Right ventricle myocardium superior (tissue), 1 donor: ENCODE data around the gene LAPTM4A. TPM values are rescaled to one million over a fixed set of nuclear protein-coding genes. Genes with fewer than 3 reads are reported as not detected.
"Not testable (repeated sequence)": the region's sequence is repeated elsewhere in the genome, so short reads cannot be mapped to it uniquely, and the experiment has no call there.

Source experiments
- ATAC-seq: fragments of 200-7000 bp; cut with Tn5 transposase; one replicate; pipeline ENCODE4 v1.9.1; 2020; ENCODE audit warnings: mild to moderate bottlenecking; ENCODE audit not compliant: poor library complexity
- DNase-seq: peaks from one replicate; pipeline ENCODE4 v3.0.0-alpha.2; 2020
- intact Hi-C: fragments of 100-400 bp; cut with DNase I; formaldehyde crosslinking; loops from one replicate; pipeline ENCODE4 v1.11.2; 2022
- total RNA-seq: library from RNA; stranded (reverse); fragmentation: NEBNext Ultra II Directional; extraction: Animal tissue kit (Norgen Biotek cat#: 25700); gene quantifications from one replicate; pipeline ENCODE4 v1.2.1, GENCODE V29; 2021
- donor health status: DM: no; HTN: yes; CAD: no; lungs with severe emphysema.

The LAPTM4A gene
- total RNA-seq, 1 donor from 2014 or later, result 217 TPM

DNA sequence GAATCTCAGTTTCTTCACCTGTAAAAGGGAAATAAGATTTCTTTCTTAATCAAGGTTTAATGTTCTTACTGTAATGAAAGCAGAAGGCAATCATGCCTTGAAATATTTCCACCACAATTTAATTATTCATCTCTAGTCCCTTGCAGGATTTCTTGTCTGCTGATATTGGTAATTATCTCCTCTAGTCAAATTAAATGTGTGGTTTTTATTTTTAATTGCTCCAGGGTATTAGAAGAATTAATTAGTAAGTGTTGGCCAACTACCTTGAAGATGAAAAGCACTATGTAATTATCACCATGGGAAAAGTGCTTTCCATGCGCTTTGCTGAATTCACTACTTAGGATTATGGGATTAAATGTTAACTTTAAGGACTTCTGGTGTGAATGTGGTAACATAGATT lies 8.7 kb upstream of the LAPTM4A start:
- DNase-seq (no peak), ATAC-seq (no peak)

DNA sequence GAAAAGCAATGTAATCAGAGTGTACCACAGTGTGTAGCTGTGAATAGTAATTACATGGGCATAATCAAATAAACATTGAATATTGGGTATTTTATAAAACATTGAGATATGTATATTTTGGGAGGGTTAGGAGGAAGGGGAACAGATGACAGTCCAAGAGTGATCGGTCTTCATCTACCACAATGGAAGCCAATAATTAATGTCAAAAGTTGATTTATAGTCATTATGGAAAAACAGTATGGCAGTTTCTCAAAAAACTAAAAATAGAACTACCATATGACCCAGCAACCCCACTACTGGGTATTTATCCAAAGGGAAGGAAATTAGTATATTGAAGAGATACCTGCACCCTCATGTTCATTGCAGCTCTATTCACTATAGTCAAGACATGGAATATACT lies 5.8 kb upstream of the LAPTM4A start:
- ATAC-seq (no peak), DNase-seq (no peak)
- intact Hi-C loops, result no loop called here

More for the DNA sequence above, 8.7 kb upstream of the LAPTM4A start:
- intact Hi-C loops, result no loop called here

GRCh38 chr2:20054931-20055330 lies 3.5 kb upstream of the LAPTM4A start:
- DNase-seq, result no peak
- intact Hi-C loops, result no loop called here
- no peak for ATAC-seq

GRCh38 chr2:20054119-20054518 lies 2.7 kb upstream of the LAPTM4A start:
- ATAC-seq (no peak), DNase-seq (no peak)
- intact Hi-C loops, result no loop called here

GRCh38 chr2:20052861-20053281 lies 1.4 kb upstream of the LAPTM4A start:
- intact Hi-C loops, result no loop called here
- ATAC-seq, result peak; percentile 30
- DNase-seq, result peak; percentile 76

DNA sequence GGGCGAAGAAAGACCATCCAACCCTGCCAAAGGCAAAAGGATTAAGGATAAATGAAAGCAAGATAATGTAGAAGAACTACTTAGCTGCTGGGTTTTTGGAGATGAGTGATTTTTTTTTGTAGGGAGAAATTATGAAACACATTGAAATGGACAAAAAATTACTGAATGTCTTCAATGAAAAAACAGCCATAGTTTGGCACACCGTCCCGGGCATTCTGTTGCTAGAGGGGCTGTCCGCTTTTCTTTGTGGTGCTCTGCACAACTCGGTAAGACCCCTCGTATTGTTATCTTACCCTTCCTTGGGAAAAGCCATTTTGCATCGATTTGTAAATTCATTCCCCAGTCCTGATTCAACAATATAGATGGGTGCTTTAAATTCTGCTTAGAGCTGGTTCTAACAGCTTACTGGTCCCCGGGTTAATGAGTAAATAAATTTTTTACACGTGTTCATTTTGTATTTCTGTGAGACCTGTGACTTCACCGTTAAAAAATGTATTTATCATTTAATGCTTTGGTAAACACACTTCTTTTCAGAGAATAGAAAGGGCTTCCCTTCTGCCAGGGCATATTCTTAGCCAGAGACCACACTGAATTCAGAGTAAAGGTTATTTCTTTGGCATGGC lies 912 bp upstream of the LAPTM4A start:
- no peak for ATAC-seq
- DNase-seq, result no peak
- intact Hi-C loops, result no loop called here

- peak; percentile 42 for ATAC-seq
- intact Hi-C loops, result no loop called here
- DNase-seq, result peak; percentile 60
These were observed 539 bp downstream of the LAPTM4A start for GRCh38 chr2:20050646-20051531.

DNA sequence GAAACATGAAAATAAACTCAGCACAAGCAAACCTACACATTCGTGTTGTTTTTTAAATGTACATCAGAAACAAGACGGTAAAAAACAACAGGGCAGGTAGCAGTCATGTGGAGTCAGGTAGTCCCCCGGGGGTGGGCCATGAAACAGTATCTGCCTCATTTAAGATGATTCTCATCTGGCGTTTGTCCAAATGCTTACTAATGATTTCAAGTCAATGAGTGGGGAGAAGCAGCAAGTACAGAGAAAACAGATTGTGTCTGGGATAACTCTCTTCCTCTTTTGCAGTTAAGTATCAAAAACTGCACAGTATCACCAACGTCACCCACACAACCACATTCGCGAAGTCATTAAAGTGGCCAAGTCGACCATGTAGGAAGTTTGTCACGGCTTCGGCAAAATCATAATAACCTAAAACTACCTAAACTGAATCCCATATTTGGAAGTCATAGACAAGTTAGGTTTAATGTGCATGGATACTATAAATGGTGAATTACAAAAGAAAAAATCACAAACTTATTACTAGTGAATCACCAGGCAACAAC lies 1.3 kb downstream of the LAPTM4A start:
- no peak for DNase-seq
- intact Hi-C loops, result no loop called here
- ATAC-seq, result no peak

- no peak for DNase-seq
- intact Hi-C loops, result no loop called here
- ATAC-seq, result no peak
These were observed 1.8 kb downstream of the LAPTM4A start for GRCh38 chr2:20049637-20050036.

DNA sequence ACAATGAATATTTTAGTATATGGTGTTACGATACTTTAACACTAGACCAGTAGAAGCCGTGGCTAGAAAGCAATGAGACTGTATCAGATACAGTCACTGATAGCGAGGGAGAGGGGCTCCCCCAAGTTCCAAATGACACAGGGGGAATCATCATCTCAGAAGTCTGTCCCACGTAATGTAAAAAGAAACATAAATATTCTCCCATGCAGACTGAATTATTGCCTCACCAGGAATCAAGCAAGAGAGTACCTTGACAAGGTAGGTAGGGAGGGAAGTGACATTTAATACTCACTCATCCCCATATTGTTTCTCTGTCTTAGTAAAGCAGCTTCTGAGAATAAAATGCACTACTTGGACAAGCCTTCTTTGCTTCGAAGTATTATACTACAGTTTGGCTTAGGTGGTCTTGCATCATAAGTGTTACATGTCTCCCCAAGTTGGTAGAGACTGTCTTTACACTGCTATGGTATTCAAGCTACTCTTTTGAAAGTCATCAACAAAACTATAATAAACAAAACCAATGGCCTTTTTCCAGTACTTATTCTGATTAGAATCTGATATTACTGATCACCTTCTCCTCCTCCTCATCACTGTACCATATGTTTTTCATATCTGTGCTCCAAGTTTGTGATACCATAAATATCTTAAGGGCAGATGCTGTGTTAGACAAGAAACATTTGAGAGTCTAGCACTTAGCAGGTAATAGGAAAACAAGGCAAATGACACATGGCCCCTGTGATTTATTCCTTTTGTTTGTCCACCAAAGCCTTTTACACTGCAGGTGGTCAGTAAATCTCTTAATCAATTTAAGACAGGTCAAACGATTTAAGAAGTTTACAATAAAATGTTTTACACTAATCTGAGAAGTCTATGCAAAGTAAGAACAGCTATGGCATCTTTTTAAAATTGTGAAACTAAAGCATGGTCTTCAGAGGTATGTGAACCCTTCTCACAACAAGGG lies 2.7 kb downstream of the LAPTM4A start:
- DNase-seq, result no peak
- ATAC-seq, result no peak
- intact Hi-C loops, result no loop called here

GRCh38 chr2:20045712-20046292 lies 5.6 kb downstream of the LAPTM4A start:
- ATAC-seq, DNase-seq, intact Hi-C loops: not testable (repeated sequence)

DNA sequence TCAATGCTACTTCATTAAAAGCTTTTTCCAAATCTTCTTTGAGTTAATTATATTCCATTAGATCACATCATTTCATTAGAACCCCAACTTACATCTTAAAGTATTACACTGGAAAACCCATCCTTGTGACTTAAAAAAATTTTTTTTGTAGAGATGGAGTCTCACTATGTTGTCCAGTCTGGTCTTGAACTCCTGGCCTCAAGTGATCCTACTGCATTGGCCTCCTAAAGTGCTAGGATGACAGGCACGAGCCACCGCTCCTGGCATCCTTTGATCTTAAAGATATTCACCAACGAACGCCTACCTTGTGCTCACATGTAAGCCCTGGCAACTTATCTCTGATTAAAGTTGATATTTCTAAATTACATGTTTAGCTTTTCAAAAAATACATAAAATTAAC lies 6.7 kb downstream of the LAPTM4A start:
- intact Hi-C loops, result no loop called here
- ATAC-seq, result no peak
- no peak for DNase-seq

GRCh38 chr2:20042531-20042930 lies 8.9 kb downstream of the LAPTM4A start:
- ATAC-seq (peak; percentile 41), DNase-seq (no peak)
- intact Hi-C loops, result no loop called here

DNA sequence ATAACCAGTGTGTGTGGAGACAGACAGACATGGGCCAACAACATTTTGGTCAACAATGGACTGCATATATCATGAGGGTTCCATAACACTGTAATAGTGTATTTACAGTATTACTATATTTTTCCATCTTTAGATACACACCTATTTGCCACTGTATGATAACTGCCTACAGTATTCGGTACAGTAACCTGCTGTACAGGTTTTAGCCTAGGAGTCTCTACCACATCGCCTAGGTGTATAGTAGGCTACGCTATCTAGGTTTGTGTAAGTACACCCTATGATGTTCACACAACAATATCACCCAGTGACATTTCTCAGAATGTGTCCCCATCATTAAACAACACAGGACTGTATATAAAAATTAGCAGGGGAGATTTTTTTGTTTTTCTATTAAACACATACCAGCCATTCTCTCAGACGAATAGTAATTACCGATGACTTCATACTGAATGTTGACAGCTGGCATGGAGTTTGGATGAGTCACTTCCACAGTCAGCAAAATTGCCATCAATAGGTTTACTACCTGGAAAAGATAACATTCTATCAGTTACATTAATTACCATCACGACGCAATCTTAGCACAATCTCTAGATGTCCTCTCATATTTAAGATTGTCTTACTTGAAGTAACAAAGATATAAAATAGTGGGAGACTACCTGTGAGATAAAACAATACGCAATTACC lies 10.8 kb downstream of the LAPTM4A start:
- intact Hi-C loops, result no loop called here
- no peak for ATAC-seq

DNA sequence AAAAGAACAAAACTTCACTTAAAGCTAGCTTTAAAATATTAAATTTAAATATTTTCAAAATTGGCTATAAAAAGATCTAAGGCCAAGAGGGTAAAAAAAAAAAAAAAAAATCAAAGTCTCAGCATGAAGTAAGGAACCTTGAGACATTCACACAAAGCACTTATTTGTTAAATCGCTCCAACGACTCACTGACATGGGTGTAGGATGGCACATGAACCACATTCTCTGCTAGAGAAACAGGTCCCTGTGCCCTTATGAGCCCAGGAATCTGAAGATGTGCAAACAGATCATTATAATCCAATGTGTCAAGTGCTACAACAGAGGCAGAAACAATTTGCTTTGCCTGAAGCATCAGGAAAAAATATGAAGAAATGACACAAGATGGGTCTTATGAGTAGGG lies 13.8 kb downstream of the LAPTM4A start:
- ATAC-seq, result no peak
- intact Hi-C loops, result no loop called here
- no peak for DNase-seq

More for the DNA sequence above, 10.8 kb downstream of the LAPTM4A start:
- DNase-seq, result no peak

DNA sequence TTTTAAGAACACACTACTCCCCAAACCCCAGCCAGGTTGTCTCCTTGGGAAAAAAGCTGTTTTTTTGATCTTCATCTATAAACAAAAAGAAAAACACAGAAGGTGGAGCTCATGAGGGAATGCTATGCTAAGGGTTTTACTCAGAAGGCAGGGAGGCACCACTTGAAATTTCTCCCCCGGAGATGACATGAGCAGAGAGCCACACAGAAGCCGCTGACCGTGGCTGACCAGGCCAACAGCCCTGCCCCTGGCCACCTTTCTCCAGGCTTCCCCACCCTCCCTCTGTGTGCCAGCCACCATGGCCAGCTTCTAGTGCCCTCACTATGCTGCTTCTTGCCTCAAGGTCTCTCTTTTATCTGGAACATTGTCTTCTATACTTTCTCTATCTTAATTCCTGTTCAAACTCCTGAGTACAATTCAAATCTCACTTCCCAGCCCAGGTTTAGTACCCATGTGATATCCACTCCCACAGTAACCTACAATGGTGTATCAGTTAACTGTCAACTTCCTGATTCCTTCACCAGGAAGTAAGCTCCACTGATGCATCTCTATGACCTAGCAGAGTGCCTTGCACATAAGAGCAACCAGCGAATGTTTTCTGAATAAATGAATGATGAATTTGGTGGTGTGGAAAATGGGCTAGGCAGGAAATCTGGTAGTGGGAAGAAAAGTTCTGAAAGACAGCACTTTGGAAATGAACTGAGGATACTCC lies 15.3 kb downstream of the LAPTM4A start:
- ATAC-seq, result no peak
- intact Hi-C loops, result no loop called here
- no peak for DNase-seq

GRCh38 chr2:20034821-20035220 lies 16.6 kb downstream of the LAPTM4A start:
- DNase-seq (no peak), ATAC-seq (no peak)
- intact Hi-C loops, result no loop called here
